HepG2 (cell line): ENCODE results near the gene MKRN2OS. TPM values are rescaled to one million over a fixed set of nuclear protein-coding genes. Genes with fewer than 3 reads are reported as not detected.

ENCODE experiments used
- AFF4 ChIP-seq: sonication (generic); formaldehyde crosslinking; IDR thresholded peaks from 2 replicates; pipeline ENCODE4 v1.4.0; 2020; ENCODE audit warnings: missing genetic modification reagents
- CCDC6 ChIP-seq: sonication (generic); formaldehyde crosslinking; IDR thresholded peaks from 2 replicates; pipeline ENCODE4 v1.8.1; 2022; ENCODE audit warnings: mild to moderate bottlenecking, missing genetic modification reagents, moderate library complexity
- EED ChIP-seq: sonication (generic); formaldehyde crosslinking; IDR thresholded peaks from 2 replicates; pipeline ENCODE4 v1.5.0; 2020; ENCODE audit warnings: mild to moderate bottlenecking, missing genetic modification reagents
- ELF4 ChIP-seq: sonication (generic); formaldehyde crosslinking; IDR thresholded peaks from 2 replicates; pipeline ENCODE4 v1.5.0; 2020; ENCODE audit warnings: missing genetic modification reagents, mild to moderate bottlenecking, moderate library complexity, borderline replicate concordance
- MEIS2 ChIP-seq: sonication (generic); formaldehyde crosslinking; IDR thresholded peaks from 2 replicates; pipeline ENCODE4 v1.9.0; 2021; ENCODE audit warnings: mild to moderate bottlenecking, missing genetic modification reagents
- TBX2 ChIP-seq: sonication (generic); formaldehyde crosslinking; IDR thresholded peaks from 2 replicates; pipeline ENCODE4 v1.5.0; 2020; ENCODE audit warnings: missing genetic modification reagents, mild to moderate bottlenecking, borderline replicate concordance
- USF2 ChIP-seq, 2 experiments: sonication (generic) in 1 of 2; formaldehyde crosslinking in 1 of 2; IDR thresholded peaks; 2 replicates each; pipeline versions ENCODE4 v1.5.1 to v1.6.1; 2011 to 2020; ENCODE audit warnings: borderline replicate concordance in 1 of 2, low read depth in 1 of 2, low read length in 1 of 2, mild to moderate bottlenecking in 1 of 2, missing genetic modification reagents in 1 of 2, moderate library complexity in 1 of 2
- ZNF230 ChIP-seq: sonication (generic); formaldehyde crosslinking; IDR thresholded peaks from 2 replicates; pipeline ENCODE4 v1.4.0; 2020; ENCODE audit warnings: mild to moderate bottlenecking, missing genetic modification reagents
- ZNF576 ChIP-seq: sonication (generic); formaldehyde crosslinking; IDR thresholded peaks from 2 replicates; pipeline ENCODE4 v1.4.0; 2020; ENCODE audit warnings: mild to moderate bottlenecking, missing genetic modification reagents
- ZNF724P ChIP-seq: sonication (generic); formaldehyde crosslinking; IDR thresholded peaks from 2 replicates; pipeline ENCODE4 v1.8.0; 2022; ENCODE audit warnings: missing genetic modification reagents, borderline replicate concordance
- ZNF772 ChIP-seq: sonication (generic); formaldehyde crosslinking; IDR thresholded peaks from 2 replicates; pipeline ENCODE4 v1.5.0; 2020; ENCODE audit warnings: mild to moderate bottlenecking, missing genetic modification reagents
- ZSCAN25 ChIP-seq: sonication (generic); formaldehyde crosslinking; IDR thresholded peaks from 2 replicates; pipeline ENCODE4 v1.8.0; 2022; ENCODE audit warnings: mild to moderate bottlenecking, missing genetic modification reagents
- polyA plus RNA-seq, 8 experiments: library from polyadenylated mRNA; depleted of rRNA in 3 of 8; stranded (reverse) in 7 of 8; unstranded in 1 of 8; fragments of >200 nt; fragmentation: Illumina TruSeq in 4 of 8; extraction: Trizol in 4 of 8; gene quantifications; 2 replicates each; pipeline versions ENCODE4 v1.2.1 to v1.2.3, GENCODE V29; 2011 to 2016; ENCODE audit warnings: low read depth in 4 of 8, missing spikeins in 1 of 8, mixed read lengths in 1 of 8; ENCODE audit not compliant: insufficient read depth in 1 of 8
- total RNA-seq, 5 experiments: library from RNA; depleted of rRNA; stranded (reverse); fragments of >200 nt; fragmentation: Illumina TruSeq; extraction: Trizol; gene quantifications; 2 replicates each; pipeline ENCODE4 v1.2.3, GENCODE V29; 2016; ENCODE audit warnings: low read depth in 1 of 5

The MKRN2OS gene
- total and polyA plus RNA-seq, 2 of the 13 experiments (the other 11 are each of a cell fraction or from before 2014, with no cell fraction given): not detected

GRCh38 chr3:12556690-12557472, 11.6 kb upstream of the MKRN2OS start, which contains the start of gene MKRN2 (continued):
- TF ChIP-seq ZNF772 (CRISPR knock-in tag): peak; percentile 56; the same call in 1 of the 2 replicates
- TF ChIP-seq USF2 (IDR thresholded peaks at IDR 0.05; ENCODE audit: low read depth, low read length): no peak
- TF ChIP-seq USF2 (CRISPR knock-in tag; IDR thresholded peaks at IDR 0.05; ENCODE audit: borderline replicate concordance): no peak
- peak; percentile 80 for TF ChIP-seq MEIS2 (CRISPR knock-in tag)
- TF ChIP-seq ELF4 (CRISPR knock-in tag): peak; percentile 50; the same call in 1 of the 2 replicates
- peak; percentile 73; the same call in 1 of the 2 replicates for TF ChIP-seq ZSCAN25
- 0 out of 2 replicates have a peak, but pooled peaks have one; percentile 6 for TF ChIP-seq AFF4
- 0 out of 2 replicates have a peak, but pooled peaks have one; percentile 79 for TF ChIP-seq EED (CRISPR knock-in tag)
- TF ChIP-seq ZNF230: peak; percentile 66; the same call in 1 of the 2 replicates
- peak; percentile 80; the same call in 1 of the 2 replicates for TF ChIP-seq TBX2 (CRISPR knock-in tag)
- TF ChIP-seq ZNF724P (CRISPR knock-in tag): peak; percentile 35
- no peak for TF ChIP-seq ZNF576 (CRISPR knock-in tag)
- peak; percentile 96 for TF ChIP-seq CCDC6
